Gastroesophageal sphincter (tissue), 4 donors: ENCODE results near the gene MAP4K4. TPM values are rescaled to one million over a fixed set of nuclear protein-coding genes. Genes with fewer than 3 reads are reported as not detected.

Experiments
- ATAC-seq: fragments of 150-250 bp; one replicate; pipeline ENCODE4 v1.9.1; 2016; ENCODE audit warnings: mild to moderate bottlenecking, moderate library complexity
- H3K27ac ChIP-seq, 4 donors: fragments of 200-600 bp; sonication (generic) in 3 of 4; 1 replicate in 3 of 4; 2 replicates in 1 of 4; pipeline ENCODE4 v1.5.1; 2016 to 2019
- H3K27me3 ChIP-seq: fragments of 200-600 bp; sonication (generic); one replicate; pipeline ENCODE4 v1.5.1; 2019
- H3K36me3 ChIP-seq, 2 donors: fragments of 200-600 bp; sonication (generic); one replicate each; pipeline ENCODE4 v1.5.1; 2019; ENCODE audit warnings: control low read depth in 1 of 2
- H3K4me1 ChIP-seq, 3 donors: fragments of 200-600 bp; sonication (generic); 1 replicate in 2 of 3; 2 replicates in 1 of 3; pipeline ENCODE4 v1.5.1; 2016 to 2019; ENCODE audit warnings: control low read depth in 2 of 3
- H3K4me3 ChIP-seq, 2 donors: fragments of 200-600 bp; sonication (generic); one replicate each; pipeline ENCODE4 v1.5.1; 2019; ENCODE audit warnings: mild to moderate bottlenecking in 1 of 2, moderate library complexity in 1 of 2
- H3K9me3 ChIP-seq, 3 donors: fragments of 200-600 bp; sonication (generic); one replicate each; pipeline ENCODE4 v1.5.1; 2017 to 2019; ENCODE audit warnings: control low read depth in 2 of 3
- CTCF ChIP-seq, 4 experiments: fragments of 200-600 bp in 2 of 4; fragments of 450-650 bp in 2 of 4; sonication (generic) in 1 of 4; IDR thresholded peaks; one replicate each; pipeline ENCODE4 v1.5.1; 2017 to 2019; ENCODE audit warnings: antibody characterized with exemption in 4 of 4, mild to moderate bottlenecking in 2 of 4, moderate library complexity in 2 of 4
- EP300 ChIP-seq: sonication (generic); formaldehyde crosslinking; IDR thresholded peaks from one replicate; pipeline ENCODE4 v1.6.1; 2017; ENCODE audit warnings: antibody characterized with exemption, mild to moderate bottlenecking
- POLR2A ChIP-seq, 2 donors: fragments of 450-650 bp; IDR thresholded peaks; one replicate each; pipeline ENCODE4 v1.6.1; 2017; ENCODE audit warnings: antibody characterized with exemption in 2 of 2, mild to moderate bottlenecking in 2 of 2, moderate library complexity in 1 of 2
- POLR2AphosphoS5 ChIP-seq: sonication (generic); formaldehyde crosslinking; IDR thresholded peaks from one replicate; pipeline ENCODE4 v1.6.1; 2017; ENCODE audit warnings: antibody characterized with exemption
- WGBS, 2 donors: methylation state at CpG; one replicate each; pipeline ENCODE4 v1.1.5; 2018; ENCODE audit warnings: low coverage in 1 of 2; 5-methylcytosine and 5-hydroxymethylcytosine counted together
- total RNA-seq, 4 donors: library from RNA; depleted of rRNA; stranded (reverse); fragments of >200 nt; gene quantifications; one replicate each; pipeline ENCODE4 v1.1.0, GENCODE V29; 2016

Gene MAP4K4
- total RNA-seq, 4 donors from 2014 or later: 35.8 to 59.5 (median 48.9) TPM

DNA sequence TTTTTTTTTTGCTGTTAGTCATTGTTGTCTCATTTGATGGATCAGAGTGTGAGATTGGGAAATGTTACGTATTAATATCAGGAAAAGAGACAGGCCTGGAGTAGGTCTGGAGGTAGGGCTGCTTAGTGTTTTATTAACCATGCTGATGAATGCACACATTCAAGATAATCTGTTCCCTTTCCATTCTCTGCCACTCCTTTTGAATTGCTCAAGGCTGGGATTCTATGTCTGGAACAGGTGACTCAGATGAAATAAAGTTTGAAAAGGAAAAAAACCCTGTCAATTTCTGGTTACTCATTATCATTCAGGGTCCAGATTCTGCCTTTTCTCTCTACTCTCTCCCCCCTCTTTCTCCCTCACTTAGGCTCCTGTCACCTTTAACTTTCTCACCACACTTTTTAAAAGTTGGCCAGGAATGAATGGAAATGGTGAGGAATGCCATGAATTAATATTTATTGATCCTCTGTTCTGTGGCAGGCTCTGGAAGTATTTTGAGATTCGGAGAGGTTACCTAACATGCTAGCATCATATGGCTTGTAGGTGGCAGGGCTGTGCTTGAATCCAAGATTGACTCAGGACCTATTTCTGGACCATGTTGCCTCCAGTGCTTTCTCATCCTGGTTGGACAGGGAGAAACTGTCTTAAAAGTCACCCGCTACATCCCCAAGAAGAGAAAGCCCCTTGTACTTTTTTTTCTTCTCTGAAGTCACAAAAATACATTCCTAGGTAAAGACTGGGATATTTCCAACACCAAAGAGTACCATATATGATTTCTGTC, 40.2 kb downstream of the MAP4K4 start:
- Histone ChIP-seq H3K36me3 (no peaks in the 10 kb centered on the region), H3K4me3 (no peak overlapping the region), H3K27ac (no peak overlapping the region), H3K4me1 (peaks cover 19 to 83% (median 48%) of the 10 kb centered on the region in 3 donors), H3K9me3 (no peaks in the 10 kb centered on the region), H3K27me3 (no peaks in the 10 kb centered on the region)
- ATAC-seq: no peak
- no peak for TF ChIP-seq CTCF (IDR thresholded peaks at IDR 0.05)
- no peak for TF ChIP-seq EP300
- TF ChIP-seq POLR2AphosphoS5: no peak
- TF ChIP-seq POLR2A (IDR thresholded peaks at IDR 0.05): no peak
- 68% methylated on average over 3 of the region's 3 CpGs; no CpG with 5 or more reads in 1 of the 2 donors for WGBS, 2 donors

GRCh38 chr2:101738649-101739048, 41.1 kb downstream of the MAP4K4 start:
- no peak overlapping the region for H3K27ac ChIP-seq
- H3K27me3 ChIP-seq: no peaks in the 10 kb centered on the region
- H3K4me3 ChIP-seq: no peak overlapping the region
- no peaks in the 10 kb centered on the region for H3K9me3 ChIP-seq
- H3K4me1 ChIP-seq: peaks cover 24 to 83% (median 39%) of the 10 kb centered on the region in 3 donors
- TF ChIP-seq POLR2A (IDR thresholded peaks at IDR 0.05) (no peak), POLR2AphosphoS5 (no peak), EP300 (no peak), CTCF (IDR thresholded peaks at IDR 0.05) (no peak)
- ATAC-seq: no peak
- no peaks in the 10 kb centered on the region for H3K36me3 ChIP-seq
- WGBS, 2 donors: 92 to 100% methylated on average over 1 to 2 of the region's 2 CpGs

DNA sequence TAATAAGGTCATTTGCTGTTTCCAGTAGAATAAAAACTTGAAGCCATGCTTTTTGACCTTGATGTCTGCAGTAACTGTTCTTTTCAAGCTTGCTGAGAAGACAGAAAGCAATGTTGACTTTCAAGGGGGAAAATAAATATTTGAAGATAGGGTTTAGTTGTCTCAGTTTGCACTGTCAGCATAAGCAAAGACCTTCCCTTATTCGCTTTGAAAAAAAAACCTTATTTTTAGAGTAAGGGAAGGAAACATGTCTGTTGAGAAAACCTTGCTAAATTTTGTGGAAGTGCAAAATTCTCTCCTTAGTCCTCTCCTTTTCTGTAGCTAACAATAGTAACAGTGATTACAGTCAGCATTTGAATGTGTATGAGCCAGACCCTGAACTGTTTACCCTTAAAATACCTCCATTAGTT, 43.1 kb downstream of the MAP4K4 start:
- Histone ChIP-seq H3K27me3 (no peaks in the 10 kb centered on the region), H3K36me3 (no peaks in the 10 kb centered on the region), H3K9me3 (no peaks in the 10 kb centered on the region), H3K27ac (no peak overlapping the region), H3K4me1 (peaks cover 22 to 83% (median 27%) of the 10 kb centered on the region in 3 donors), H3K4me3 (no peak overlapping the region)
- WGBS, 2 donors: 57% methylated on average over 1 of the region's 1 CpG
- TF ChIP-seq POLR2A (IDR thresholded peaks at IDR 0.05): no peak
- no peak for TF ChIP-seq CTCF (IDR thresholded peaks at IDR 0.05)
- no peak for TF ChIP-seq EP300
- TF ChIP-seq POLR2AphosphoS5: no peak
- no peak for ATAC-seq

DNA sequence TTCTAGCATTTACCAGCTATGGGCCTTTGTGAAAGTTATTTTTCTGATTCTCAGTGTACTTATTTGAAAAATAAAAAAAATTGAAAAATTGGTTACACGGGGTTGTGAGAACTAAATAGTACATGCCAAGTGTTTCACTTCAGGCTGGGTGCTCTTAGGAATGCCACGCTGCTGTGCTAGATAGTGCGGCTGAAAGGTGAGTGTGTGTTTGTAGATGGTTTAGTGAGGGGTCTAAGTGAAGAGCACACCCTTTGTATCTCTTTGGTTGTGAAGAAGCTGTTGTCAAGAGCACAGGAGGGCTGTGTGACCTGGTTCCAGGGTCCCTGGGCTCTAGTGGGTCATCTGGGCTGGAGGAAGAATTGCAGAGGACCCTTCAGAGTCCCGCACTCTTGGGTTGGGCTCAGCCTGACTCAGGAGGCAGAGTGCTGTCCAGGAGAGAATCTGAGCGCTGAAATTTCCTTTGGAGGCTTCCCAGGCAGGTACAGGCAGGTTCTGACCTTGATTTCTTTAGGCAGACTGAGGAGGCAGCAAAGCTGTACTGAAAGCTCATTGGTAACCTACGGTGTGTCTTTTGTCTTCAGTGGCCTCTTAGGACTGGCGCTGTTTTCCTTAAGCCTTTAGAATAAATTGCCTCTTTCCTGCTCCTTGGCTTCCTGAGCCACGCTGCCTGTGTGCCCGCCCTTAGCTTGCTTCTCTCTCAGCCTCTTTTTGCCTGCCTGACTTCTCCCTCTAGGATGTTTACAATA, 44.4 kb downstream of the MAP4K4 start:
- H3K4me1 ChIP-seq: peaks cover 24 to 83% (median 27%) of the 10 kb centered on the region in 3 donors
- 29 to 30% methylated on average over 7 to 9 of the region's 9 CpGs for WGBS, 2 donors
- no peaks in the 10 kb centered on the region for H3K36me3 ChIP-seq
- peak; percentile 41 for ATAC-seq
- TF ChIP-seq POLR2AphosphoS5: no peak
- no peak for TF ChIP-seq POLR2A (IDR thresholded peaks at IDR 0.05)
- no peak for TF ChIP-seq CTCF (IDR thresholded peaks at IDR 0.05)
- no peak for TF ChIP-seq EP300
- H3K27ac ChIP-seq: peak overlapping the region in 3 of 4 donors; percentile 31 to 44 (median 39)
- H3K9me3 ChIP-seq: no peaks in the 10 kb centered on the region
- H3K27me3 ChIP-seq: no peaks in the 10 kb centered on the region
- H3K4me3 ChIP-seq: no peak overlapping the region
